WTC11 (cell line): ENCODE measurements around the gene ARHGAP40. TPM values are rescaled to one million over a fixed set of nuclear protein-coding genes. Genes with fewer than 3 reads are reported as not detected.

ENCODE experiments used
- ATAC-seq: fragments of 200-7000 bp; cut with Tn5 transposase; 2 replicates; pipeline ENCODE4 v1.10.0; 2021; ENCODE audit warnings: mild to moderate bottlenecking, moderate library complexity
- CTCF ChIA-PET: fragments of 300-600 bp; sonication (Branson Sonifier 250); formaldehyde crosslinking; loops from one replicate; lab custom pipeline; 2021; ENCODE audit warnings: antibody characterized with exemption; lab: Charles Lee
- POLR2A ChIA-PET: fragments of 350-600 bp; sonication (Branson Sonifier 250); formaldehyde crosslinking; loops from one replicate; lab custom pipeline; 2021; ENCODE audit warnings: antibody characterized with exemption; lab: Charles Lee
- DNase-seq: peaks from one replicate; pipeline ENCODE4 v3.0.0; 2021; ENCODE audit warnings: low spot score
- H3K27ac Mint-ChIP-seq: 2 replicates; pipeline ENCODE4 v1.8.0; 2021; ENCODE audit warnings: mixed read lengths
- H3K27me3 Mint-ChIP-seq: 2 replicates; pipeline ENCODE4 v1.8.0; 2021; ENCODE audit warnings: low read depth, mild to moderate bottlenecking, moderate library complexity, mixed read lengths
- H3K36me3 Mint-ChIP-seq: 2 replicates; pipeline ENCODE4 v1.8.0; 2021; ENCODE audit warnings: mixed read lengths
- H3K4me1 Mint-ChIP-seq: 2 replicates; pipeline ENCODE4 v1.8.0; 2022; ENCODE audit warnings: mixed read lengths
- H3K4me3 Mint-ChIP-seq: 2 replicates; pipeline ENCODE4 v1.8.0; 2021; ENCODE audit warnings: mild to moderate bottlenecking, moderate library complexity, mixed read lengths
- H3K9me3 Mint-ChIP-seq: 2 replicates; pipeline ENCODE4 v1.8.0; 2021; ENCODE audit warnings: mixed read lengths
- FOXP4 ChIP-seq: sonication (generic); formaldehyde crosslinking; IDR thresholded peaks from 2 replicates; pipeline ENCODE4 v1.8.0; 2022; ENCODE audit warnings: mild to moderate bottlenecking, missing genetic modification reagents
- JAZF1 ChIP-seq: fragments of 250-450 bp; sonication (Bioruptor Pico); IDR thresholded peaks from 2 replicates; pipeline ENCODE4 v1.9.0; 2021; ENCODE audit warnings: moderate library complexity, mild to moderate bottlenecking, inconsistent platforms
- NFE2L1 ChIP-seq: sonication (generic); formaldehyde crosslinking; IDR thresholded peaks from 2 replicates; pipeline ENCODE4 v1.8.1; 2023; ENCODE audit warnings: missing genetic modification reagents
- RORB ChIP-seq: fragments of 250-450 bp; sonication (Bioruptor Pico); IDR thresholded peaks from 2 replicates; pipeline ENCODE4 v1.9.0; 2021; ENCODE audit warnings: mild to moderate bottlenecking
- TCF7 ChIP-seq: sonication (generic); formaldehyde crosslinking; IDR thresholded peaks from 2 replicates; pipeline ENCODE4 v1.8.0; 2022; ENCODE audit warnings: mild to moderate bottlenecking, low read depth, missing genetic modification reagents, moderate library complexity
- TEAD4 ChIP-seq: sonication (generic); formaldehyde crosslinking; IDR thresholded peaks from 2 replicates; pipeline ENCODE4 v1.8.0; 2022; ENCODE audit warnings: mild to moderate bottlenecking, missing genetic modification reagents
- USF1 ChIP-seq: sonication (generic); formaldehyde crosslinking; IDR thresholded peaks from 2 replicates; pipeline ENCODE4 v1.8.0; 2022; ENCODE audit warnings: mild to moderate bottlenecking, missing genetic modification reagents
- ZMAT4 ChIP-seq: fragments of 250-450 bp; sonication (Bioruptor Pico); IDR thresholded peaks from 2 replicates; pipeline ENCODE4 v1.9.0; 2021; ENCODE audit warnings: mild to moderate bottlenecking
- ZNF138 ChIP-seq: sonication (generic); formaldehyde crosslinking; conservative IDR thresholded peaks from 2 replicates; pipeline ENCODE4 v1.8.1; 2022; ENCODE audit warnings: mild to moderate bottlenecking, moderate library complexity, missing genetic modification reagents
- ZNF263 ChIP-seq: sonication (generic); formaldehyde crosslinking; IDR thresholded peaks from 2 replicates; pipeline ENCODE4 v1.8.1; 2022; ENCODE audit warnings: low read depth, mild to moderate bottlenecking, moderate library complexity, missing genetic modification reagents
- ZNF281 ChIP-seq: sonication (generic); formaldehyde crosslinking; IDR thresholded peaks from 2 replicates; pipeline ENCODE4 v1.8.0; 2023; ENCODE audit warnings: mild to moderate bottlenecking, missing genetic modification reagents
- ZNF423 ChIP-seq: fragments of 250-450 bp; sonication (Bioruptor Pico); IDR thresholded peaks from 2 replicates; pipeline ENCODE4 v2.1.2; 2022; ENCODE audit warnings: mild to moderate bottlenecking, moderate library complexity
- ZNF671 ChIP-seq: fragments of 250-450 bp; sonication (Bioruptor Pico); IDR thresholded peaks from 2 replicates; pipeline ENCODE4 v1.8.0; 2021; ENCODE audit warnings: mild to moderate bottlenecking
- total RNA-seq: library from RNA; stranded (reverse); gene quantifications from 3 replicates; pipeline ENCODE4 v1.2.3, GENCODE V29; 2021
- TF ChIP-seq, protein P1 (sequence below): sonication (generic); formaldehyde crosslinking; IDR thresholded peaks from 2 replicates; pipeline ENCODE4 v1.8.0; 2023; ENCODE audit warnings: missing genetic modification reagents
- TF ChIP-seq, protein P2 (sequence below): sonication (generic); formaldehyde crosslinking; IDR thresholded peaks from 2 replicates; pipeline ENCODE4 v1.8.1; 2023; ENCODE audit warnings: mild to moderate bottlenecking, missing genetic modification reagents, borderline replicate concordance
- TF ChIP-seq, protein P3 (sequence below): sonication (generic); formaldehyde crosslinking; IDR thresholded peaks from 2 replicates; pipeline ENCODE4 v1.8.0; 2022; ENCODE audit warnings: mild to moderate bottlenecking, missing genetic modification reagents
- TF ChIP-seq, protein P4 (sequence below): sonication (generic); formaldehyde crosslinking; IDR thresholded peaks from 2 replicates; pipeline ENCODE4 v1.8.1; 2022; ENCODE audit warnings: mild to moderate bottlenecking, moderate library complexity, missing genetic modification reagents

Gene ARHGAP40
- total RNA-seq, 1 experiment from 2014 or later, result 0.72 TPM

DNA sequence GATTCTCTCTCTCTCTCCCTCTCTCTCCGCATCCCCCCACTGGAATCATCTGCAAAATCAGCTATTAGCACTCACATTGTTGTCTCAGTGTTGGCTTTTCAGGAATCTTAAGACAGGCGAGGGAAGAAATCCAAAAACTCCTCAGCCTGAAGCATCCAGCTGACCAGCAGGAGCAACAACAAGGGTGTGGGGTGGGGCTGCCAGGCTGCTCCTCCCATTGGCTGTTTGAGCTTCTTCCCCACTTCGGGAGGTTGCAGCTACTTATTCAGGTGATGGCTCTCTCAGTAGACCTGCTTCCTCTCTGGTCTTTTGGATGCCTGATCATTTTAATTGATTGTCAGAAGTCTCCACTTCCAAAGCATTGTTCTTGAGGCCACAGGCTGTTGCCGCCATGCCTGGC, 98.5 kb downstream of the ARHGAP40 start:
- CTCF ChIA-PET, result interaction anchor here (0.9 to 2.8 kb wide), 5 partner anchors 14 to 90 kb away, joined by 3 to 17 read pairs (median 5); partner anchors contain the start of gene SLC32A1
- H3K4me3 Mint-ChIP-seq, result no peak overlapping the region
- ATAC-seq, result peak; percentile 81
- DNase-seq, result no peak
- no peak for TF ChIP-seq ZMAT4
- TF ChIP-seq, protein P1, sequence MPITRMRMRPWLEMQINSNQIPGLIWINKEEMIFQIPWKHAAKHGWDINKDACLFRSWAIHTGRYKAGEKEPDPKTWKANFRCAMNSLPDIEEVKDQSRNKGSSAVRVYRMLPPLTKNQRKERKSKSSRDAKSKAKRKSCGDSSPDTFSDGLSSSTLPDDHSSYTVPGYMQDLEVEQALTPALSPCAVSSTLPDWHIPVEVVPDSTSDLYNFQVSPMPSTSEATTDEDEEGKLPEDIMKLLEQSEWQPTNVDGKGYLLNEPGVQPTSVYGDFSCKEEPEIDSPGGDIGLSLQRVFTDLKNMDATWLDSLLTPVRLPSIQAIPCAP (CRISPR knock-in tag), result no peak
- no peak for TF ChIP-seq TEAD4 (CRISPR knock-in tag)
- no peak for TF ChIP-seq RORB
- no peak for TF ChIP-seq TCF7
- TF ChIP-seq, protein P2, sequence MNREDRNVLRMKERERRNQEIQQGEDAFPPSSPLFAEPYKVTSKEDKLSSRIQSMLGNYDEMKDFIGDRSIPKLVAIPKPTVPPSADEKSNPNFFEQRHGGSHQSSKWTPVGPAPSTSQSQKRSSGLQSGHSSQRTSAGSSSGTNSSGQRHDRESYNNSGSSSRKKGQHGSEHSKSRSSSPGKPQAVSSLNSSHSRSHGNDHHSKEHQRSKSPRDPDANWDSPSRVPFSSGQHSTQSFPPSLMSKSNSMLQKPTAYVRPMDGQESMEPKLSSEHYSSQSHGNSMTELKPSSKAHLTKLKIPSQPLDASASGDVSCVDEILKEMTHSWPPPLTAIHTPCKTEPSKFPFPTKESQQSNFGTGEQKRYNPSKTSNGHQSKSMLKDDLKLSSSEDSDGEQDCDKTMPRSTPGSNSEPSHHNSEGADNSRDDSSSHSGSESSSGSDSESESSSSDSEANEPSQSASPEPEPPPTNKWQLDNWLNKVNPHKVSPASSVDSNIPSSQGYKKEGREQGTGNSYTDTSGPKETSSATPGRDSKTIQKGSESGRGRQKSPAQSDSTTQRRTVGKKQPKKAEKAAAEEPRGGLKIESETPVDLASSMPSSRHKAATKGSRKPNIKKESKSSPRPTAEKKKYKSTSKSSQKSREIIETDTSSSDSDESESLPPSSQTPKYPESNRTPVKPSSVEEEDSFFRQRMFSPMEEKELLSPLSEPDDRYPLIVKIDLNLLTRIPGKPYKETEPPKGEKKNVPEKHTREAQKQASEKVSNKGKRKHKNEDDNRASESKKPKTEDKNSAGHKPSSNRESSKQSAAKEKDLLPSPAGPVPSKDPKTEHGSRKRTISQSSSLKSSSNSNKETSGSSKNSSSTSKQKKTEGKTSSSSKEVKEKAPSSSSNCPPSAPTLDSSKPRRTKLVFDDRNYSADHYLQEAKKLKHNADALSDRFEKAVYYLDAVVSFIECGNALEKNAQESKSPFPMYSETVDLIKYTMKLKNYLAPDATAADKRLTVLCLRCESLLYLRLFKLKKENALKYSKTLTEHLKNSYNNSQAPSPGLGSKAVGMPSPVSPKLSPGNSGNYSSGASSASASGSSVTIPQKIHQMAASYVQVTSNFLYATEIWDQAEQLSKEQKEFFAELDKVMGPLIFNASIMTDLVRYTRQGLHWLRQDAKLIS (CRISPR knock-in tag), result no peak
- TF ChIP-seq, protein P3, sequence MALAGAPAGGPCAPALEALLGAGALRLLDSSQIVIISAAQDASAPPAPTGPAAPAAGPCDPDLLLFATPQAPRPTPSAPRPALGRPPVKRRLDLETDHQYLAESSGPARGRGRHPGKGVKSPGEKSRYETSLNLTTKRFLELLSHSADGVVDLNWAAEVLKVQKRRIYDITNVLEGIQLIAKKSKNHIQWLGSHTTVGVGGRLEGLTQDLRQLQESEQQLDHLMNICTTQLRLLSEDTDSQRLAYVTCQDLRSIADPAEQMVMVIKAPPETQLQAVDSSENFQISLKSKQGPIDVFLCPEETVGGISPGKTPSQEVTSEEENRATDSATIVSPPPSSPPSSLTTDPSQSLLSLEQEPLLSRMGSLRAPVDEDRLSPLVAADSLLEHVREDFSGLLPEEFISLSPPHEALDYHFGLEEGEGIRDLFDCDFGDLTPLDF (CRISPR knock-in tag), result no peak
- TF ChIP-seq ZNF263 (CRISPR knock-in tag), result no peak
- TF ChIP-seq JAZF1, result no peak
- TF ChIP-seq, protein P4, sequence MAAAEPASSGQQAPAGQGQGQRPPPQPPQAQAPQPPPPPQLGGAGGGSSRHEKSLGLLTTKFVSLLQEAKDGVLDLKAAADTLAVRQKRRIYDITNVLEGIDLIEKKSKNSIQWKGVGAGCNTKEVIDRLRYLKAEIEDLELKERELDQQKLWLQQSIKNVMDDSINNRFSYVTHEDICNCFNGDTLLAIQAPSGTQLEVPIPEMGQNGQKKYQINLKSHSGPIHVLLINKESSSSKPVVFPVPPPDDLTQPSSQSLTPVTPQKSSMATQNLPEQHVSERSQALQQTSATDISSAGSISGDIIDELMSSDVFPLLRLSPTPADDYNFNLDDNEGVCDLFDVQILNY, result no peak
- no peak for TF ChIP-seq ZNF423 (CRISPR knock-in tag)
- TF ChIP-seq ZNF138 (CRISPR knock-in tag), result no peak
- no peak for TF ChIP-seq FOXP4
- TF ChIP-seq NFE2L1 (CRISPR knock-in tag), result no peak
- no peak for TF ChIP-seq ZNF281 (CRISPR knock-in tag)
- no peak for TF ChIP-seq USF1 (CRISPR knock-in tag)
- no peak for TF ChIP-seq ZNF671 (CRISPR knock-in tag)
- TF ChIP-seq, all 79 proteins: peak for 0
- H3K36me3 Mint-ChIP-seq, result no peaks in the 10 kb centered on the region
- H3K27me3 Mint-ChIP-seq, result peaks cover 18% of the 10 kb centered on the region
- H3K4me1 Mint-ChIP-seq, result no peaks in the 10 kb centered on the region
- POLR2A ChIA-PET, result interaction anchor here (0.8 to 1.1 kb wide), 2 partner anchors 29 to 49 kb away, joined by 3 read pairs; no protein-coding TSS in a partner anchor
- no peak overlapping the region for H3K27ac Mint-ChIP-seq
- no peaks in the 10 kb centered on the region for H3K9me3 Mint-ChIP-seq

Other genes with a start within 250 kb of the ARHGAP40 start
- 52.0 to 71.6 TPM (median 57.4 TPM) in 3 replicates for gene SNHG17, start 166.5 kb upstream of the ARHGAP40 start, total RNA-seq
- 29.4 to 36.7 TPM (median 31.4 TPM) in 3 replicates for gene RALGAPB, start 129.0 kb upstream of the ARHGAP40 start, total RNA-seq
- not detected in 3 replicates for gene ADIG, start 20.6 kb upstream of the ARHGAP40 start, total RNA-seq
- gene SLC32A1, start 122.7 kb downstream of the ARHGAP40 start, total RNA-seq, result 0.09 to 0.37 TPM (median 0.25 TPM) in 3 replicates
- gene ACTR5, start 146.7 kb downstream of the ARHGAP40 start, total RNA-seq, result 9.8 to 12.0 TPM (median 11.5 TPM) in 3 replicates
- gene PPP1R16B, start 203.9 kb downstream of the ARHGAP40 start, total RNA-seq, result 8.1 to 12.0 TPM (median 8.2 TPM) in 3 replicates